ENCODE measurements around the gene MUC4.
"Not testable (repeated sequence)": the region's sequence is repeated elsewhere in the genome, so short reads cannot be mapped to it uniquely, and the experiment has no call there.

GRCh38 chr3:195712535-195712910, 99.2 kb downstream of the MUC4 start:
- not testable (repeated sequence) for TF ChIP-seq CTCF (conservative IDR thresholded peaks at IDR 0.05); EZH2 (IDR thresholded peaks at IDR 0.05; ENCODE audit: low read depth)

Measured in PC-9 (cell line).